Type B pancreatic cell (in vitro differentiated cells): ENCODE measurements around the gene CDC14A. TPM values are rescaled to one million over a fixed set of nuclear protein-coding genes. Genes with fewer than 3 reads are reported as not detected.
A peak's percentile ranks its signal among the peaks of the same experiment; 100 is the strongest.
"Not testable (repeated sequence)": the region's sequence is repeated elsewhere in the genome, so short reads cannot be mapped to it uniquely, and the experiment has no call there.

Experiments used
- DNase-seq: peaks from one replicate; pipeline ENCODE4 v3.0.0; 2021; ENCODE audit warnings: mixed read lengths; ENCODE audit not compliant: unreplicated experiment; ENCODE audit errors: extremely low spot score
- H3K27ac Mint-ChIP-seq: 2 replicates; pipeline ENCODE4 v1.8.0; 2021; ENCODE audit warnings: mild to moderate bottlenecking, mixed read lengths
- H3K27me3 Mint-ChIP-seq: 2 replicates; pipeline ENCODE4 v1.8.0; 2021; ENCODE audit warnings: mixed read lengths
- H3K36me3 Mint-ChIP-seq: 2 replicates; pipeline ENCODE4 v1.8.0; 2021; ENCODE audit warnings: mixed read lengths
- H3K4me1 Mint-ChIP-seq: one replicate; pipeline ENCODE4 v1.8.0; 2021; ENCODE audit warnings: mixed read lengths; ENCODE audit not compliant: unreplicated experiment
- H3K4me3 Mint-ChIP-seq: 2 replicates; pipeline ENCODE4 v1.8.0; 2021; ENCODE audit warnings: mild to moderate bottlenecking, mixed read lengths
- H3K9me3 Mint-ChIP-seq: 2 replicates; pipeline ENCODE4 v1.8.0; 2021; ENCODE audit warnings: mixed read lengths
- CTCF ChIP-seq: fragments of 200-600 bp; sonication (generic); conservative IDR thresholded peaks from 2 replicates; pipeline ENCODE4 v1.5.0; 2021; ENCODE audit warnings: antibody characterized with exemption, mild to moderate bottlenecking
- total RNA-seq: library from RNA; stranded (reverse); gene quantifications from 2 replicates; pipeline ENCODE4 v1.2.1, GENCODE V29; 2021; ENCODE audit warnings: low replicate concordance

Gene CDC14A
- total RNA-seq, 1 donor from 2014 or later = 11.4 TPM

DNA sequence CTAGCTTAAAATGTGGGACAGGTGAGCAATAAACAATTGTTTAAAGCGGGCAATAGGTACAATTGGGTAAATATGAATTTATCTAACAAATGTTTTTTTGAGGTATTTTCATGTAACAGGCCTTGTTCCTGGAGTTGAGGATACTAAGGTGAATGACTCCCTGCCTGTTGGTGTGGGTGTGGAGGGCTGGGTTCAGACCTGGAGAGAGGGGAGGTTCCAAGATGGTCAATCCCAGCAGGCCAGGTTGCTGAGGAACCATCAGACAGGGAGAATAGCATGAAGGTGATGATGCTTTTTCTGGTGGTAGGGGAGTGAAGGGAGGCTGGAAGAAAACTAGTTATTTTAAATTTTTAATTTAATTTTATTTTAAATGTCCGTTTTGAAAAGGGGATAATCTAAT lies 46.3 kb downstream of the CDC14A start:
- no peak for TF ChIP-seq CTCF
- no peaks in the 10 kb centered on the region for H3K27me3 Mint-ChIP-seq
- no peak for DNase-seq
- H3K36me3 Mint-ChIP-seq = peaks cover 4% of the 10 kb centered on the region
- peaks cover 7% of the 10 kb centered on the region for H3K4me1 Mint-ChIP-seq
- H3K27ac Mint-ChIP-seq = no peak overlapping the region
- no peaks in the 10 kb centered on the region for H3K9me3 Mint-ChIP-seq
- H3K4me3 Mint-ChIP-seq = no peak overlapping the region

- Mint-ChIP-seq H3K27ac (no peak overlapping the region), H3K27me3 (no peaks in the 10 kb centered on the region), H3K9me3 (no peaks in the 10 kb centered on the region), H3K4me1 (peaks cover 7% of the 10 kb centered on the region), H3K36me3 (peaks cover 4% of the 10 kb centered on the region), H3K4me3 (no peak overlapping the region)
- no peak for TF ChIP-seq CTCF
- no peak for DNase-seq
Observed at GRCh38 chr1:100400404-100400803, 48.1 kb downstream of the CDC14A start.

- no peak for TF ChIP-seq CTCF
- peaks cover 18% of the 10 kb centered on the region for H3K36me3 Mint-ChIP-seq
- H3K4me3 Mint-ChIP-seq = no peak overlapping the region
- peaks cover 5% of the 10 kb centered on the region for H3K9me3 Mint-ChIP-seq
- no peak for DNase-seq
- H3K27ac Mint-ChIP-seq = no peak overlapping the region
- peaks cover 7% of the 10 kb centered on the region for H3K4me1 Mint-ChIP-seq
- H3K27me3 Mint-ChIP-seq = no peaks in the 10 kb centered on the region
Observed at GRCh38 chr1:100404821-100405220, 52.5 kb downstream of the CDC14A start.

DNA sequence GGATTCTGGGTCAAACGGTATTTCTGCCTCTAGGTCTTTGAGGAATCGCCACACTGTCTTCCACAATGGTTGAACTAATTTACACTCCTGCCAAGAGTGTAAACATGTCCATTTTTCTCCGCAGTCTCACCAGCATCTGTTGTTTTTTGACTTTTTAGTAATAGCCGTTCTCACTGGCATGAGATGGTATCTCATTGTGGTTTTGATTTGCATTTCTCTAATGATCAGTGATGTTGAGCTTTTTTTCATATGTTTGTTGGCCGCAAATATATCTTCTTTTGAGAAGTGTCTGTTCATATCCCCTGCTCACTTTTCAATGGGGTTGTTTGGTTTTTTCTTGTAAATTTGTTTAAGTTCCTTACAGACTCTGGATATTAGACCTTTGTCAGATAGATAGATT lies 53.6 kb downstream of the CDC14A start:
- H3K9me3 Mint-ChIP-seq, H3K4me1 Mint-ChIP-seq, H3K27me3 Mint-ChIP-seq, DNase-seq, H3K27ac Mint-ChIP-seq, H3K4me3 Mint-ChIP-seq: not testable (repeated sequence)
- peaks cover 20% of the 10 kb centered on the region for H3K36me3 Mint-ChIP-seq

- not testable (repeated sequence) for H3K27me3 Mint-ChIP-seq, H3K27ac Mint-ChIP-seq, DNase-seq, H3K9me3 Mint-ChIP-seq, H3K4me3 Mint-ChIP-seq
- Mint-ChIP-seq H3K4me1 (peaks cover 16% of the 10 kb centered on the region), H3K36me3 (peaks cover 22% of the 10 kb centered on the region)
Observed at GRCh38 chr1:100407390-100407789, 55.1 kb downstream of the CDC14A start.

DNA sequence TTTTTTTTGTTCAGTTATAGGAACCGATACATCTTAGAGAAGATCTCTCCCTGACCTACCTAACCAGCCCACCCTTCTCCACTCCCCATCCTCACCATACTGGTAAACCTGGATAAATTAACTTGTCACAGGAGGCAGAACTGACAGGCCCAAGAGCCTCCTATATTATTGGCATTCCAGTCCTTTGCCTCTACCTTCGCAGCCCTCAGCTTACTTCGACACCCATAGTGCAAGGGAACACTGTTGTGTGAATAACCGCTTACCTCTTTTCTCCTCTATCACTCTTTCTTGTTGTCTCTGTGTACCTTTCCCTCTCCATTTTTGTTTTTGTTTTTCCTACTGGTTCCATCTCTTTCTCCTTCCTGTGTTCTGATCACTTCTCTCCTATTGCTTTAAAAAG lies 58.7 kb downstream of the CDC14A start:
- Mint-ChIP-seq H3K9me3 (peaks cover 5% of the 10 kb centered on the region), H3K36me3 (peaks cover 16% of the 10 kb centered on the region), H3K27ac (peak overlapping the region; percentile 15), H3K27me3 (no peaks in the 10 kb centered on the region), H3K4me1 (peaks cover 25% of the 10 kb centered on the region), H3K4me3 (no peak overlapping the region)
- DNase-seq = no peak
- no peak for TF ChIP-seq CTCF

DNA sequence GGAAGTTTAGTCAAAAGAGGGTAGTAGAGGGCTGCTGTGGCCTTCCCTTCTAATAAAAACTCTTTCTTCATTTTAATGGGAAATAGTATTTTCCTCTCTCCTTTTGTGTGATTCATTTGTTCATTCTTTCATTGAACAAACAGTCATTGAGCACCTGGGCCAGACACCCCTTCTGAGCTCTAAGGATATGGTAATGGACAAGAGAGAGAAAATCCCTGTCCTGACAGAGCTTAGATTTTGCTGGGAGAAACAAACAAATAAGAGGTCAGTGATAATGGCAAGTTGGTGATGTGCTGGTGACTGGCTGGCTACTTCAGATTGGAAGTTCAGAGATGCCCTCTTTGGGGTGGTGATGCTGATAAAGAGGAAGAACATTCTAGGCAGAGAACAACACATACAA lies 59.3 kb downstream of the CDC14A start:
- Mint-ChIP-seq H3K36me3 (peaks cover 16% of the 10 kb centered on the region), H3K4me3 (no peak overlapping the region), H3K9me3 (peaks cover 5% of the 10 kb centered on the region), H3K27me3 (no peaks in the 10 kb centered on the region), H3K4me1 (peaks cover 28% of the 10 kb centered on the region), H3K27ac (peak overlapping the region; percentile 15)
- no peak for TF ChIP-seq CTCF
- no peak for DNase-seq
